ENCODE results near the gene ATOH1. TPM values are rescaled to one million over a fixed set of nuclear protein-coding genes. Genes with fewer than 3 reads are reported as not detected.

Gene ATOH1
- total RNA-seq, 1 experiment from 2014 or later = not detected

- in situ Hi-C loops (cut with HindIII; ENCODE audit: low sequenced_read_pairs) = no loop called here
- DNase-seq (ENCODE audit: low spot score) = no peak
Measured at GRCh38 chr4:93831716-93832496, 3.4 kb downstream of the ATOH1 start.

GRCh38 chr4:93834249-93835066 lies 5.9 kb downstream of the ATOH1 start:
- no peak for DNase-seq (ENCODE audit: low spot score)
- in situ Hi-C loops (cut with HindIII; ENCODE audit: low sequenced_read_pairs) = no loop called here

- DNase-seq (ENCODE audit: low spot score) = no peak
- in situ Hi-C loops (cut with HindIII; ENCODE audit: low sequenced_read_pairs) = no loop called here
Measured at GRCh38 chr4:93835929-93836328, 7.4 kb downstream of the ATOH1 start.

DNA sequence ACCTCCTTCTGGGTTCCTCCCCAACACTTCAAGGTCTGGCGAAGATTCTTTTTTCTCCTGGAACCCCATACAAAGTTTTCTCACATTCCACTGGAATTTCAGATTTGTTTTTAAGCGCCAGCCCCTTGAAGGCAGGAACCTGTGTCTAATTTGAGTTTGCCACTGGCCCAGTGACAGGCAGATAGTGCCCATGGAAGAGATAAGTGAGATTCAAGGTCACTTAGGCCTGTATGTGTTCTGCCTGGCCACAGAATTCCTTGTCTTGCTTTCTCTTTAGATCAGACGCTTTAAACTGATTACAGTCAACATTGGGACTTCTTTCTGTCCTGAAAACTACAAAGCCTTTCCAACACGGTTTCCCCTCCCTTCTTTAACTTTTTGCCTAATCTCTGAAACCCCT lies 11.2 kb downstream of the ATOH1 start:
- in situ Hi-C loops (cut with HindIII; ENCODE audit: low sequenced_read_pairs) = no loop called here
- no peak for DNase-seq (ENCODE audit: low spot score)

DNA sequence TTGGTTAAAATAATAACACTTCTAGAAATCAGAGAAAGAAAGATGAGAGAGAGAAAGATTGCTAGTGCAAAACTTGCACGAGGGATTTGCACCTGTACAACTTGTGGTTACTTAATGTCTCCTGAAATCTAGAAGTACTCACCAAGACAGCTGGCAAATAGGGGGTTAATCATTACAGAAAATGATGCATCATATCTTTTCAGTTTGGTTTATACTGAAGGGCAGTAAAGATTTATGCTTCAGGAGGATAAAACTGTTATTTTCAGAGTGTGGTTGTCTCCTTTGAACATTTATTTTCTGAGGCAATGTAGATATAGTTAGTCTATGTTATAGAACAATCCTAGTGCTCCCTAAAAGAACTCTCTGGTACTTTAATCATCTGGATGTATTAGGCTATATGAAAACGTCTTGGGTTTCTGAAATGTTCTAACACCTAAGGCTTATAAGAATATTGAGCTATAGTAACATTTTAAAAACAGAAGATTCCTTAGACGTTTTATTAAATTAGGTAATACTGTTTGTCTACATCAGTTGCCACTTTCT lies 13.3 kb downstream of the ATOH1 start:
- in situ Hi-C loops (cut with HindIII; ENCODE audit: low sequenced_read_pairs) = no loop called here
- no peak for DNase-seq (ENCODE audit: low spot score)

GRCh38 chr4:93842601-93843252 lies 14.2 kb downstream of the ATOH1 start:
- DNase-seq (ENCODE audit: low spot score) = no peak
- in situ Hi-C loops (cut with HindIII; ENCODE audit: low sequenced_read_pairs) = no loop called here

DNA sequence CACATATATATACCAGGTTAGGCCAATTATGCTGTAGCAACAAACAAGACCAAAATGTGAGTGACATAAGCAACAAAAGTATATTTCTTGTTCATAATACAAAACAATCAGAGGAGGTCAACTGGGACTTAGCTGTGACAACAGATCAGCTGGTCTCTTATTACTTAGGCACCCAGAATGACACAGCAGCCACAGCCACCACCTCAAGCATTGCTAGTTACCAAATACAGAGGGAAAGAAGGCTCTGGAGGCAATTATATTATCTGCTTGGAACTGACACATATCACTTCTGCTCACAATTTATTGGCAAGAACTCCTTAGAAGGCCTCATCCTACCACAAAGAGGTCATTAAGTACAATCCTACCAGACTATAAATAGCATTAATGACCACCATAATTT lies 15.2 kb downstream of the ATOH1 start:
- in situ Hi-C loops (cut with HindIII; ENCODE audit: low sequenced_read_pairs) = no loop called here

GRCh38 chr4:93852680-93853079 lies 24.1 kb downstream of the ATOH1 start:
- in situ Hi-C loops (cut with HindIII; ENCODE audit: low sequenced_read_pairs) = no loop called here
- no peak for DNase-seq (ENCODE audit: low spot score)

More for the DNA sequence above, 15.2 kb downstream of the ATOH1 start:
- DNase-seq (ENCODE audit: low spot score) = no peak

- in situ Hi-C loops (cut with HindIII; ENCODE audit: low sequenced_read_pairs) = no loop called here
- DNase-seq (ENCODE audit: low spot score) = no peak
Measured at GRCh38 chr4:93855926-93856325, 27.4 kb downstream of the ATOH1 start.

DNA sequence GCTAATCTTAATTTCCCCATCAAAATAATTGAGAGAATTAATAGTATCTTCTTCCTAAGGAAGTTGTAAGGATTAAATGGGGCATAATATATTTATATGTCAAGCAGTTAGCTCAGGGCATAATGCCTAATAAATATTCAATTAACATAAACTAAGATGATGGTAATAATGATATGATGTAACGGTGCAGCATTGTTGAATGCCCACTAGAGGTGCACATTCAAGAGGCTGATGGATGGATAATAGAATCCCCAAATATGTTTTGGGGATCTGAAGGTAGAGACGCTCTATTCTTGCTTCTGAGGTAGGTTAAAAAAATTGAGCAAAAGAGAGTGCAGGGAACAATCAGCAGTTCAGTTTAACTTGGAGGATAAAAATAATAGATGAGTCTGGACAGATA lies 37.1 kb downstream of the ATOH1 start:
- DNase-seq (ENCODE audit: low spot score) = no peak
- in situ Hi-C loops (cut with HindIII; ENCODE audit: low sequenced_read_pairs) = no loop called here

DNA sequence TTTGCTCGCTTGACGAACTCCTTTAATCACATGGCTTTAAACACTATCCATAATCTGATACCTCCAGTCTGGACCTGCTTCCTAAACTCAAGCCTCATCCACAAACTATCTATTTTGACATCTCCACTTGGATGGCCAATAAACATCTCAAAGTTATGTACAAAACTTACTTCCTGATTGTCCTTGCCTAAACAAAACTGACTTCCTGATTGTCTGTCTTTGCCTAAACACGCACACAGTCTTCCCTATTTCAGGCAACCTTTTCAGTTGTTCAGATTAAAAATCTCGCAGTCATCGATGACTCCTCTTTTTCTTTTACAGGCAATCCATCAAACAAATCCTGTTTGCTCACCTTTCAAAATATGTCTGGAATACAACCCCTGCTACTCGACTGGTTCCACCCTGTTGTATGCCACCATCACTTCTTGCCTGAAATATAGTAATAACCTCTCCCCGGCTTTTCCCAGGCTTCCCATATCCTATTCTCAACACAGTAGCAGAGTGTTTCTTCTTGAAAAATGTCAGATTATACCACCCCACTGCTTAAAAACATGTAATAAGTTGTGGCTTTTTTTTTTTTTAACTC lies 39.0 kb downstream of the ATOH1 start:
- no peak for DNase-seq (ENCODE audit: low spot score)
- in situ Hi-C loops (cut with HindIII; ENCODE audit: low sequenced_read_pairs) = no loop called here

- no peak for DNase-seq (ENCODE audit: low spot score)
- in situ Hi-C loops (cut with HindIII; ENCODE audit: low sequenced_read_pairs) = no loop called here
Measured at GRCh38 chr4:93870876-93871458, 42.4 kb downstream of the ATOH1 start.

DNA sequence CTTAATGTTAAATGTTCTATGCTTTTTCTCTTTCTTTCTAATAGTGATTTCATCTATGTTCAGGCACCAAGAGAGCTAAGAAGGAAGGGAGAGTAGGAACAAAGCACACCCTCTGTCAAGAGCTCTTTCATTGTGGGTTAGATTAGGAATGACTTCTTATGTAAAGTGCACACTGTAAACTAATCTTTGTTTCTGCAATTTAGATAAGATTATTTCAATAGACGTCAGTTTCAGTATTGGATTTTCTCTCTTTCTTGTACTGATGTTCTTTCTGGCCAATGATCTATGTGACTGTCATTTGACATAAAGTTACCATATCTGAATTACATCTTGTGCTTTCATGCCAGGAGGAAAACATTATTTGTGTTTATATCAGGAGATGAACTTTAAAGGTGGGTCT lies 48.2 kb downstream of the ATOH1 start:
- no peak for DNase-seq (ENCODE audit: low spot score)
- in situ Hi-C loops (cut with HindIII; ENCODE audit: low sequenced_read_pairs) = no loop called here

DNA sequence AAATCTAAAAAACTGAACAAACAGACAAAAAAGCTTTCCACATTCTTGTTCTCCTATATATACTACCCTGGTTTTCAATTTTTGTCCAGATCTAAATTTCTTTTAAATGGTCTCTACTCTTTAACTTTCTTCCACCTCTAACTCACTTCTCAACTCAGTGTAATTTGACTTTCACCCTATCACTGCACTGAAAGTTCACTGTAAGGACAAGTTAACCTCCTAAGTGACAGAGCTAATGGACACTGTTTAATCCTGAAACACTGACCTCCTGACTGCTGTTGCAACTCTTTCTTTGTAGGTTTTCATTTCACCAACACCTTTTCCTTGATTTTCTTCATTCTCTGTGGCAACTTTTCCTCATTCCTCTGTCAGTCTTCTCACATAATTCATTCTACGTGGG lies 50.0 kb downstream of the ATOH1 start:
- in situ Hi-C loops (cut with HindIII; ENCODE audit: low sequenced_read_pairs) = no loop called here
- DNase-seq (ENCODE audit: low spot score) = no peak

- in situ Hi-C loops (cut with HindIII; ENCODE audit: low sequenced_read_pairs) = no loop called here
- DNase-seq (ENCODE audit: low spot score) = no peak
Measured at GRCh38 chr4:93879919-93880318, 51.4 kb downstream of the ATOH1 start.
